AG10803 (cell line): ENCODE results near the gene DNAJC1.

Experiments used
- DNase-seq: peaks from one replicate; pipeline ENCODE4 v3.0.0; 2010; ENCODE audit warnings: low read depth
- H3K4me3 ChIP-seq: 2 replicates; pipeline ENCODE4 v1.5.1; 2011; ENCODE audit warnings: mild to moderate bottlenecking, low read length, control low read depth
- CTCF ChIP-seq: conservative IDR thresholded peaks from 2 replicates; pipeline ENCODE4 v1.5.1; 2011; ENCODE audit warnings: mild to moderate bottlenecking, low read length, control low read depth, inconsistent platforms

The DNAJC1 gene

DNA sequence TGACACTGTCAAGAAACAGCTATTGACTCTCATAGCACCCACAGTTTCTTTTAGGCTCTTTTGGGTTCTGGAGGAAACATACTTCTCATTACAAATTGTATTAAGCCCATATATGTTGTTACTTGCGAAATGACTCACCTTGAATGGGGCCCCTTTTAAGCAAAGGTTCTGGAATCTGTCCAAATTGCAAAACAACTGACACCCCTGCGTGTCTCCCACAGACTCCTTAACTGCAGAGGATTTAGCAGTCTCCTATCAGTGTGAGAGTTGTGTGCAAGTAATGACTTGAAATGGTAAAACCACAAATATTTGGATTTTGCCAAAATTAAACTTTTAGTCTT lies 192.3 kb downstream of the DNAJC1 start:
- no peak overlapping the region for H3K4me3 ChIP-seq
- DNase-seq, result no peak
- no peak for TF ChIP-seq CTCF

DNA sequence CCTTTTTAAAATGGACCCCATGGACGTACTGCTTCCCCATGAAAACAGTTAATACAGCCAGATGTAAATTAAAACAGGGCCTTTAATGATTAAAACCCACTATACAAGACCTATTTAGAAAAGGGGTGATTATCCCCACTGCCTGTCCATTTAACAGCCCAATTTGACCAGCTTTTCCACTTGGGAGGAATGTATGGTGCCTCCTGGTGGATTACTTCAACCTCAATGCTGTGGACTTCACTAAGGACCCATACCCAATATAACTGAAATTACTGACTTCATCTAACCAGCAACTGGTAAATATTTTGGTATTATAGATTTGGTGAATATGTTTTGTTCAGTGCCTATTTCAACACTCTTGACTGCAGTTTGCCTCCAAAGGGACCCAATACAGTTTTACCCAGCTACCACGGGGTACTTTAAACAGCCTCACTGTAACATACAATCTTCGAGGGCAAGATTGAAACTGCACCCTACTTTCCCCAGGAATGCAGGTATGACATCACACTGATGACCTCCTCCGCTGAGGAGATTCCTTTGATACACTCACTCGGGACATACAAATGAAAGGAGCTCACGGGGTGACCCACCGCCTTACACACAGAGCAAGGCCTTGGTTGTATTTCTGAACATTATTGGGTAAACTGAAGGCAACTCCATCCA lies 192.8 kb downstream of the DNAJC1 start:
- no peak overlapping the region for H3K4me3 ChIP-seq
- TF ChIP-seq CTCF, result no peak
- no peak for DNase-seq

DNA sequence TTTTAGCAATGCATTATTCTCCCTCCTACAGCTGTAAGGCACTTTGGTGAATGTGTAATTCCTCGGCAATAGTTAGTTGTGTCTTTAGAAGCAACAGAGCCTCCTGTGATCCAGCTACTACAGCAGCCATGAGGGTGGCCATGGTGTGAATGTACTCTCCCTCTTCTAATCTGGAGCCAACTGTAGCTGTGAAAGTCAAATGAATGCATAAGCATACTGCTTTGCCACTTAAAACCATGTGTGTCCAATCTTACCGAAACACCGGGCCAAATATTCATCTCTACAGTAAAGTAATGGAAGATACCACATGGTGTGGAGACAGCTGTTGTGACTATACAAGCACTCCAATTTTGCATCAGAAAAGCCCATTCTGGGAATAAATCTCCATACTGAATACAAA lies 195.0 kb downstream of the DNAJC1 start:
- no peak for DNase-seq
- TF ChIP-seq CTCF, result no peak

GRCh38 chr10:21807180-21807579 lies 196.3 kb downstream of the DNAJC1 start:
- H3K4me3 ChIP-seq, result no peak overlapping the region
- DNase-seq, result no peak
- no peak for TF ChIP-seq CTCF

More for the DNA sequence above, 195.0 kb downstream of the DNAJC1 start:
- no peak overlapping the region for H3K4me3 ChIP-seq

- no peak for TF ChIP-seq CTCF
- H3K4me3 ChIP-seq, result no peak overlapping the region
- DNase-seq, result no peak
Observed at GRCh38 chr10:21803374-21803773, 200.2 kb downstream of the DNAJC1 start.

DNA sequence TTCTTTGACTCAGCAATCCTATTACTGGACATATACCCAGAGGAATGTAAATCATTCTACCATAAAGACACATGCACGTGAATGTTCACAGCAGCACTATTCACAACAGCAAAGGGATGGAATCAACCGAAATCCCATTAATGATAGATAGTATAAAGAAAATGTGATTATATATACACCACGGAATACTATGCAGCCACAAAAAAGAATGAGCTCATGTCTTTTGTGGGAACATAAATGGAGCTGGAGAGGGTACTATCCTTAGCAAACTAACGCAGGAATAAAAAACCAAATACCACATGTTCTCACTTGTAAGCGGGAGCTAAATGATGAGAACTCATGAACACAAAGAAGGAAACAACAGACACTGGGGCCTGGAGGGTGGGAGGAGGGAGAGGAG lies 201.9 kb downstream of the DNAJC1 start:
- DNase-seq, result no peak
- no peak for TF ChIP-seq CTCF
- no peak overlapping the region for H3K4me3 ChIP-seq

DNA sequence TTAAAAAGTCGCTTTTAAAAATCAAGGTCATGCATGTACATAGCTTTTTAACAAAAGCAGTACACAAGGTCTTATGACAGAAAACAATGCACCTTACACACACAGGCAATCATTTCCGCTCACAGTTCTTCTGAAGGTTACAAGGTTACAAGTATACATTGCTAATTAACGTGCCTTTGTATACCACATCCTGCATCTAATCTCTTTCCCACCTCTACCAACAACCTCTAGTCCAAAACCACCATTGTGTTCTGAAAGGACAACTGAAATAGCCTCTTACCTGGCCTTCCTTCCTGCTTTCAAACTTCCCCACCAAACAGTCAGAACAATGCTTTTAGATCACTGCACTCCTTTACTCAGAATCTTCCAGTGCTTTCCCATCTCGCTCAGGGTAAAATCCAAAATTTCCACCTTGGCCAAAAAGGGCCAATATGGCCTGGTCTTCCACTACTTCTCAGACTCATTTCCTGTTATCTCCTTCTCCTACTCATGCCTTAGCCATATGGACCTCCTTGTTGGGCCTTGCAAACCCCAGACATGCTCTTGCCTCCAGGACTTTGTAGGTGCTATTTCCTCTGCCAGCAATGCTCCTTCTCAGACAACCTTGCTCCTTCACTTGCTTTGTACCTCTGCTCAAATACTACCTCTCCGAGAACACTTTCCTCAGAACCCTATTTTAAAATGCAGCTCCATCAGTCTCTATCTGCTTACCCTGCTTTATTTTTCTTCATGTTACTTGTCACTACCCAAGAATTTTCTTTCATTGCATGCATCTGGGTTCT lies 205.4 kb downstream of the DNAJC1 start:
- TF ChIP-seq CTCF, result no peak
- DNase-seq, result no peak
- H3K4me3 ChIP-seq, result no peak overlapping the region
